GM12891 (cell line): Measurements from ENCODE around the gene ADCY2.

ENCODE experiments used
- POLR2A ChIP-seq: IDR thresholded peaks from 2 replicates; pipeline ENCODE4 v1.6.1; 2011; ENCODE audit warnings: low read depth, low read length, control low read depth
- POLR2AphosphoS5 ChIP-seq: IDR thresholded peaks from 2 replicates; pipeline ENCODE4 v1.6.1; 2011; ENCODE audit warnings: low read depth, low read length, control low read depth
- POU2F2 ChIP-seq: IDR thresholded peaks from 2 replicates; pipeline ENCODE4 v1.6.1; 2011; ENCODE audit warnings: low read depth, mild to moderate bottlenecking, control low read depth, low read length, moderate library complexity
- SPI1 ChIP-seq: IDR thresholded peaks from 2 replicates; pipeline ENCODE4 v1.6.1; 2011; ENCODE audit warnings: low read depth, low read length, control low read depth
- TAF1 ChIP-seq: IDR thresholded peaks from 2 replicates; pipeline ENCODE4 v1.6.1; 2011; ENCODE audit warnings: low read depth, low read length, control low read depth

DNA sequence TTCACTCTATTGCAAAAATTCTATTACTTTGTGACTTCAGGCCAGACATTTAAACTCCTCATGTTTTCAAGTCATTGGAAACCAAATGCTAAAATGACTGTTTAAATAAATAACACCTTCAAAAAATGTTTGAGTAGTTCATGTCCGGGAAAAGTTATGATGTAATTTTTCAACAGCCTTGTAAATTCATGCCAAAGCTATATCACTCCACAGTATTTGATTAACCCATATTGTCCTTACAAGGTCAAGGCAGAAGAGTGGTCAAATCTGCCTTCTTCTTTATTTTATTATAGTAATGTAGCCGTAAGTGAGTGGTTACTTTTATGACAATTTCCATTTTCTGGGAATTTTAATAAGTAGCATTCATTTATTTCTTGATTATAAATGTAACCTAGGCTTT lies 72.8 kb downstream of the ADCY2 start:
- TF ChIP-seq POU2F2 (no peak), TAF1 (no peak), POLR2A (no peak), SPI1 (no peak), POLR2AphosphoS5 (no peak)
